HG02623 (cell line): ENCODE results near the gene BICD2.
"Not testable (repeated sequence)": the region's sequence is repeated elsewhere in the genome, so short reads cannot be mapped to it uniquely, and the experiment has no call there.

Experiments used
- ATAC-seq: cut with Tn5 transposase; IDR thresholded peaks from one replicate; pipeline ENCODE4 v1.9.1; 2021; ENCODE audit warnings: moderate library complexity; ENCODE audit not compliant: unreplicated experiment

The BICD2 gene

GRCh38 chr9:92764381-92764987 lies at the start of gene BICD2:
Gene BICD2, minus strand, starts transcription at chr9:92764833. Its CDS starts 89 bp downstream, at chr9:92764744.
- ATAC-seq, result peak; percentile 92

DNA sequence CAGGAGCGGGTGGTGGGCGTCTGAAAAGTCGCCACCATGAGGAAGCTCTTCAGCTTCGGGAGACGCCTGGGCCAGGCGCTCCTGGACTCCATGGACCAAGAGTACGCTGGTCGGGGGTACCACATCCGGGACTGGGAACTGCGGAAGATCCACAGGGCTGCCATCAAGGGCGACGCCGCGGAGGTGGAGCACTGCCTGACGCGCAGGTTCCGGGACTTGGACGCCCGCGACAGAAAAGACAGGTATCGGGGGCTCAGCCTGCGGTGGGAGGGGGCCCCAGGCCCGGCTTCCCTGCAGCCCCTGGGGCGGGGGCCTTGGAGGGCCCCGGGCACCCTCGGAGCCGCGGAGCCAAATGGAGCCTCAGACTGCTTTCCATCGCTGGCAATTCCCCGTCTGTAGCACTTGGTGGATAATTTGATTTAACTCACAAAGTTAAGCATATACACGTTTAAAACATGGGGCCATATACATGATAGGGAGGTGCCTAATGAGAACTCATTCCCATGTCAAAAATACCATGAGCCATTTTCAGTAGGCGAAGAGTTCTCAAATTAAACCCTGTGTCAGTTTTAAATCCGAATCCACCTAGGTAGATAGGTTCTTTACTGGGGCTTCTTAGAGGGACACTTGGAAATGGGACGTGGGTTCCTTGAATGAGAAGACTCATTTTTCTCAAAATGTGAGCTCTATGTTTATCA lies 45.1 kb upstream of the BICD2 start:
- ATAC-seq, result not testable (repeated sequence)

GRCh38 chr9:92808726-92809451 lies 44.3 kb upstream of the BICD2 start:
- ATAC-seq, result no peak

DNA sequence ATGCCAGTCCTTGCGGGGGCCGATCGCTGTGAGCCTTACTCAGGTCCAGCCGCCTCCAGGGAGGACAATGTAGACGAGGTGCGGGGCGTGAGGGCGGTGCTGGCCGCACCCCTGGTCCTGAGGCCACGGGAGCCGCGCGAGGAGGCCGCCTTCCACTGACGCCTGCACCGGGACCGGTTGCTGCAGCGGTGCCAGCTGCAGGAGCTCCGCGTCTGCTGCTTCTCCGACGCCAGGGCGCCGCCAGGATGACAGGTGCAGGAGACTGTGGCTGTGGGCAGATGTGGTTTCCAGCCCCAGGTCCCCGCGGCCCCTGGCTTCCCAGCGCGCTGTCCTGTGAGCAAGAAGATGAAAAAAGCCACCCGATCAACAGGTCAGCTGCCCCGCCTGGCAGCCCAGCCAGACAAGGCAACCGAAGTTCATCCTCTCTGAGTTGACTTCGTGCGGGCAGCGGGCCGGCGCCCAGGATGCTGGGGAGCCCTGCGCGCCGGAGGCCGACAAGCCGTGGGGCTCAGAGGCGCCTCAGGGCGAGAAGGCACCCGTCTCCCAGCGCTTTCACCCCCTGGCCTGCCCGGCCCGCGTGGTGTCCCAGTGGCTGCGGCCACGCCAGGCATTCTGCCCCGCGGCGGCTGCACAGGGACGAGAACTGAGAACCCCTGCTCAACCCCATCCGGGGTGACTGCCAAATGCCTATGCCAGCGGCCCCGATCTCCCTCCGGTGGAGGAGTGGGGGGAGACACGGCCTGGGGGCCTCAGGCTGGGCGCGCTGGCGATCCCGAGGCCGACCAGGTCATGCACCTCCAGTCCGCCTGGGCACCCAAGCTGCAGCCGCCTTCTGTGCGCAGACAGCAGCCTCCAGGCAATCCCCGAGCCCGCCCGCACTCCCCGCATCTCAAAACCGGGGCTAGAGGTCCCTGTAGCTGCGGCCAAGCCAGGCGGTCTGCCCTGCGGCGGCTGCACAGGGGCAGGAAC lies 43.4 kb upstream of the BICD2 start:
- ATAC-seq, result no peak

DNA sequence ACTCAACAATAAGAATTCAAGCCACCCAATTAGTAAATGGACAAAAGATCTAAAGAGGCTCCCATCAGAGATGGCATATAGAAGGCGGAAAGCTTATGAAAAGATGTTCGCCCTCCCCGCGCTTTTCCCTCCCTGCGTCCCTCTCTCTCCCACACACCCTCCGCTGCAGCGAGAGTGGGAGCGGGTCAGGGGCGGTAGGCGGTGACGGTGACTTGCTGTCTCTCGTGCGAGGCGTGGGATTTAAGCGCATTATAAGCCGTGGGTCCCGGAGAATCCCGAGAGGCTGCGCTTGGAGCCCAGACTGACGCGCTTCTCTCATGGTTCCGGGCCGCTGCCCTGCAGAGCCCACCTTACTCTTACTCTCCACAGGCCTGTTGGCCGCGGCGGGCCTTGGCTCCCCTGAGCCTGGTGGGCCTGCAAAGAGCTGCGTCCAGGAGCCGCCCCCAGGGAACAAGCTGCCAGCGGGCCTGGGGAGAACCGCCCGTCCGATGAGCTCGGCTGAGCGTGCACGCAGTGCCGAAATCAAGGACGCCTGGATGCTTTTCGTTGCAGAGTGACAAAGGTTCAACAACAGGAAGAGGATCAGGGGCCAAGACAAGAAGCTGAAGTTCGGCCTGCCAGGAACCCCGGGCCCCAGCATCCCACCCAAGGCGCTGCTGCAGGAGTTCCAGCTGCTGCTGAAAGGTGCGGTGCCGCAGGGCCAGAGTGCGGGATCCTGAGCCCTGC lies 42.6 kb upstream of the BICD2 start:
- no peak for ATAC-seq

DNA sequence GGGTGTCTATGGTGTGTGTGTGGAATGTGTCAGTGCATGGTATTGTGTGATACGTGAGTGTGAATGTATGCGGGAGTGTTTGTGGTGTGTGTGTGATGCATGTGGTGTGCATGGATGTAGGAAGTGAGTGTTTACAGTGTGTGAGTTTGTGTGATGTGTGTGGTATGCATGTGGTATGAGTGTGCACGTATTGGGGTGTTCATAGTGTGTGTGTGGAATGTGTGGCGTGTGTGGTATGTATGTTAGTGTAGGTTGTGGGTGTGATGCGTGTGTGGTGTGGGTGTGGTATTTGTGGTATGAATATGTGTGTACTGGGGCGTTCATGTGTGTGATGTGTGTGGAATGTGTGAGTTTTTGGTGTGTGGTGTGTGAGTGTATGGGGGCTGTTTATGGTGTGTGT lies 40.1 kb upstream of the BICD2 start:
- ATAC-seq, result no peak

GRCh38 chr9:92798358-92798757 lies 33.7 kb upstream of the BICD2 start:
- ATAC-seq, result no peak

- ATAC-seq, result not testable (repeated sequence)
Observed at GRCh38 chr9:92796337-92796804, 31.7 kb upstream of the BICD2 start.

DNA sequence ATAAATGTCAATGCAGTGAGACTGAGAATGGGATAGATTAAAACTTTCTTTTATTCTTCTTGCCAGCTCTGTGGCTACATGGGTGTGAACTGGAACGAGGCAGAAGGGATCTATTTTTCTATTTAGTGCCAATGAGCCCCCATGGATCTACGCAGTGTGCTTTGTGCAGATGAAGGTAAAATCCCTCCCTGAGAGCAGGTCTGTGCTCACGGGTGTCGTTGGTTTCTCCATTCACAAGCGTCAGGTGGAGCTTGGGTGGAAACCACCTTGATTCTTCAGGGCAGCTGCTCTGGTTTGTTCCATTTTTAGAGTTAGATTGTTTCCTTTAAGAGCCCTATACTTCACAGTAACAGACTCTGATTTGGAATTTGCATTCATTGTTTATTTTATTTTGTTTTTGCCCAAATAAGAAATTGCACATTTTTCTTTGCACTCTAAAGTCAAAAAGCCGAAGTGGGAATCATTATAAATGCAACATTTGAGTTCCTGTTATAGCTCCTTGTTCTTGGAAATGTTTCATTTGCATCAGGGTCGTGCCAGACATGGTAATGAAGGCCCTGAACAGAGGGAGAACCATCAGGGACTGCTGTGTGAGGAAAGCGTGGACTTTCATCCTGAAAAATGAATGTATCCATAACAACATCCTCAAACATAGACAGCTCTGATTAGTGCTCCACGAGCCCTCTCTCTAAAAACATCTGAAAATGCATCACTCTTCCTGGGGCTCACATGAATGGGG lies 31.1 kb upstream of the BICD2 start:
- no peak for ATAC-seq

- ATAC-seq, result no peak
Observed at GRCh38 chr9:92795000-92795399, 30.4 kb upstream of the BICD2 start.

DNA sequence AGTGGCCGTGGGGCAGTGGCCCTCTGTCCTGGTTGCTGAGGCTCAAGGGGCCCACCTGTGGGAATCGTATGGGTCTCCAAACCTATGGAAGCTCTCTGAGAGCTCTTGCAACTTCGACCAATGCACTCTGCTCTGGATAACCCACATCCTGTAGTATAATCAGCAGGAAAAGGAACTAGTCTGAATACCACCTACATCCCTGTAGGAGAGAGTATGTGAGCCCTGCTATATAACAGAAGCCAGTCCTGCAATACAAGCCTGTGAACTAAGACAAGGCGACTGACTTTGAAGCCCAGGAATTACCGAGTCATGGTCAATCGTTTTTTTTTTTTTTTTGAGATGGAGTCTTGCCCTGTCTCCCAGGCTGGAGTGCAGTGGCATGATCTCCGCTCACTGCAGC lies 29.8 kb upstream of the BICD2 start:
- ATAC-seq, result no peak

DNA sequence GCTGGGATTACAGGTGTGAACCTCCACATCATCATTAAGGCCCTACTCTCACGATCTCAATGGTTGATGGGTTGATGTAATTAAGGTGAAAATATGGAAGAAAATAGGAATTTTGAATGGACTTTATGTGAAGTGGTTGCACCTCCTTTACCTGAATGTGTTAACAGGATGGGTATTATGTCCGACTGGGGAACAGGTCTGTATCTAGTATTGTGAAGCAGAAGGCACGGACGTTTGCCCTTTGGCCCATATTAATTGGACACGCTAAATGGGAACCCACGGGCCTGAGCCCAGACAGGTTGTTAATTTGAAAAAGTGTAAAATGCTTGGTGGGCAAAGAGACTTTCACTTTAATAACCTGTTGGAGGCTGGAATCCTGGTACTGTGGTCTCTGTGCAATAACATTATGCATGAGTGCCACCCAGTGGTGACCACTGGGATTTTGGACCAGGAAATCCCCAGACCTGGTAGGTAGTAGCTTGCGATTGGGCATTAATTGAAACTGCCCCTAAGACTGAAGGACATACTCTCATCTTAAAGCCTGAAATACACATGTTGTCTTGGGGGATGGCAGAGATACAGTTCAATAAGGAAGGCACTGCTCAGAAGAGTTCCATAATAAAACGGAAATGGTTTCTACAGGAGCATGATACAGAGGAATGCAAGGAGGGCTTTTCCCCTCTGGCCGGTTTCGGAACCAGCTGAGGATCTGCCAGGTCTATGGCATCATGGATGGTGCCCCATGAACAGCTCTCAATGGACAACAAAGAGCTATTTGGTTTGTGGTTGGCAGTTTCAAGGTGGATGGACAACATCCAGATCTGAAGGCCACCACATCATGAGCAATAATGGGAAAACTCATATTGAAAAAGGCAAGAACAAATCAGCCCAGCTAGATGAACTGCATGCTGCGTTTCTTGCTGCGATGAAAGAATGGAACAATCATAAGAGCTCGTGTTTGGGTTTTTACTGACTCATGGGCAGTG lies 26.2 kb upstream of the BICD2 start:
- ATAC-seq, result no peak

DNA sequence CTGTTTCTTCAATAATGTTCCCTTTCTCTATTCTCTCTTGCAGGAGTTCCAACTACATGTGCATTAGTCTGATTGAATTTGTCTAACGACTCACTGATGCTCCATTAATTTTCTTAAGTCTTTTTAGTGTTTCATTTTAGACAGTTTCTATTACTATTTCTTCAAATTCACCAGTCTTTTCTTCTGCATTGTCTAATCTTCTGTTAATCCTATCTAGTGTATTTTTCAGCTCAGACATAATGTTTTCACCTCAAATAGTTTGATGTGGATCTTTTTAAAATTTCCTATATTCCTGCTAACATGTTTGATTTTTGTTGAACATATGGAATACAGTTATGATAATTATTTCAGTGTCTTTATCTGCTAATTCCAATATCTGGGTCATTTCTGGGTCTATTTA lies 21.7 kb upstream of the BICD2 start:
- ATAC-seq, result no peak

DNA sequence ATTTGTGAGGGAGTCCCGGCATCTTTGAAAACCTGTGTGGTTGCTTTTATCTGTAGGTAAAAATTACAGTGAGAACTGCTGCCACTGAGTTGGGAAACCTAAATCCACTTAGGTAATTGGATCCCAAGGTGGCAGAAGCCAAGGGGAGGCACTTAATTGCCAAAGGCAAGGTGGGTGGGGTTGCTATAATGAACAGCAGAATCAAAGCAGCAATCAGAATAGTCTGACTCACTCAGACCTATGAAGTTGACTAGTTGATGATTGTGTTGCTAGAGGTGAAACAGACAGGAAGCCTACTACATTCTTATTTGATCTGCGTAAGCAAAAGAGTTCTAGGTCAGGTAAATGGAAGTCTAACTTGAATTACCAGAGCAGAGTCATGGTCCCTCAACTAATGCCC lies 17.3 kb upstream of the BICD2 start:
- ATAC-seq, result no peak

GRCh38 chr9:92780206-92780605 lies 15.6 kb upstream of the BICD2 start:
- ATAC-seq, result no peak

DNA sequence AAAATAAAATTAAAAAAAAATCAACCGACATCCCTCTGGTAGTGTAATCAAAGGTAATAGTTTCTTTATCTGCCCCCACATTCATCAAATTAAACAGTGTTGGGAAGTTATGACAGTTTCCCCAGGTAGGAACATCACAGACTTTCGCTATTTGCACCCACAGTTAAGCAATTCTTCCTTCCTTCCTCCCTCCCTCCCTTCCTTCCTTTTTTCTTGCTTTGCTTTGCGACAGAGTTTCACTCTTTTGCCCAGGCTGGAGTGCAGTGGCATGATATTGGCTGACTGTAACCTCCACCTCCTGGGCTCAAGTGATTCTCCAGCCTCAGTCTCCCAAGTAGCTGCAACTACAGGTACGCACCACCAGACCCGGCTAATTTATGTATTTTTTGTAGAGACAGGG lies 10.8 kb upstream of the BICD2 start:
- ATAC-seq, result no peak

DNA sequence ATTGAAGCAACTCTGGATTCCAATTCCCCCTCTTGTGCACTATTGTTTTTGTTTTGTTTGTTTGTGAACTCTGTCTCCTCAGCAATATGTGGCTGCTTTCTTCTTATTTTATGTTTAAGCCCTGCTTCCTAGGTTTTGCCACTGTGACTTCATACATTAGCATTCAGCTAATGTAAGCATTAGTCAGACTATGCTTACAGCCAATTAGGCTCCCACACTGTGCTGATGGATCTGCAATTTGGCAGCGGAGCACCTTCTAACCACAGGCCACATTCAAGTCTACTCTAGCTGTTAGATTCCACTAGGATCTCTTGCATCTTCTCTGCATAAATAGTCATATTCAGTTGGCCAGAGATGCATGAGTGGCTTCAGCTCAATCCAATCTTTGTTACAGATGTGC lies 9.6 kb upstream of the BICD2 start:
- ATAC-seq, result no peak

DNA sequence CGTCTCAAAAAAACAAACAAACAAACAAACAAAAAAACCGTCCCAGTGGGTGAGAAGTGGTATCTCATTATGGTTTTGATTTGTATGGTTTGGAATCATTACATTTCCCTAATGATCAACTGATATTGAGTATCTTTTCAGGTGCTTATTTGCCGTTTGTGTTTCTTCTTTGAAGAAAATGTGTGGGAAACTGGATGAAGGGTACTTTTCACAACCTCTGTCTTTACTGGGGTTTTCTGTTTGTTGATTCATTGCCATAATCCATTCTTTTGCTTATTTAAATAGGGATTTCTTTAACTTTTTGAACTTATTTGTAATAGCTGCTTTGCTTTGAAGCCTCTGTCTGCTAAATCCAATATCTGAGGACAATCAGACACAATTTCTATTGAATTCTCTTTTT lies 9.2 kb upstream of the BICD2 start:
- no peak for ATAC-seq
